HepG2 (cell line): ENCODE results near the gene TH. TPM values are rescaled to one million over a fixed set of nuclear protein-coding genes. Genes with fewer than 3 reads are reported as not detected.

ENCODE experiments used
- FLYWCH1 ChIP-seq: sonication (generic); formaldehyde crosslinking; IDR thresholded peaks from 2 replicates; pipeline ENCODE4 v1.8.1; 2023; ENCODE audit warnings: mild to moderate bottlenecking, missing genetic modification reagents
- HDAC6 ChIP-seq: fragments of 200-600 bp; sonication (generic); IDR thresholded peaks from 2 replicates; pipeline ENCODE4 v1.7.0; 2017; ENCODE audit warnings: mild to moderate bottlenecking, antibody characterized with exemption, low read length, low read depth
- HNRNPUL1 ChIP-seq: fragments of 200-400 bp; formaldehyde crosslinking; IDR thresholded peaks from 2 replicates; pipeline ENCODE4 v1.6.1; 2017; ENCODE audit warnings: low read depth, mild to moderate bottlenecking, low read length, moderate library complexity
- NR3C1 ChIP-seq: sonication (generic); formaldehyde crosslinking; IDR thresholded peaks from 2 replicates; pipeline ENCODE4 v1.4.0; 2020; ENCODE audit warnings: missing genetic modification reagents
- POLR2AphosphoS5 ChIP-seq: IDR thresholded peaks from 2 replicates; pipeline ENCODE4 v1.6.1; 2012; ENCODE audit warnings: low read depth, low read length
- SAFB2 ChIP-seq: sonication (generic); formaldehyde crosslinking; IDR thresholded peaks from 2 replicates; pipeline ENCODE4 v1.5.1; 2020; ENCODE audit warnings: missing genetic modification reagents, low read depth, mild to moderate bottlenecking, borderline replicate concordance
- THAP11 ChIP-seq: IDR thresholded peaks from 2 replicates; pipeline ENCODE4 v1.6.1; 2016; ENCODE audit warnings: missing biosample characterization, missing genetic modification reagents
- ZNF577 ChIP-seq: sonication (generic); formaldehyde crosslinking; IDR thresholded peaks from 2 replicates; pipeline ENCODE4 v1.4.0; 2020; ENCODE audit warnings: mild to moderate bottlenecking, low read depth, missing genetic modification reagents, borderline replicate concordance
- ZNF879 ChIP-seq: sonication (generic); formaldehyde crosslinking; IDR thresholded peaks from 2 replicates; pipeline ENCODE4 v1.8.1; 2023; ENCODE audit warnings: missing genetic modification reagents
- polyA plus RNA-seq, 8 experiments: library from polyadenylated mRNA; depleted of rRNA in 3 of 8; stranded (reverse) in 7 of 8; unstranded in 1 of 8; fragments of >200 nt; fragmentation: Illumina TruSeq in 4 of 8; extraction: Trizol in 4 of 8; gene quantifications; 2 replicates each; pipeline versions ENCODE4 v1.2.1 to v1.2.3, GENCODE V29; 2011 to 2016; ENCODE audit warnings: low read depth in 4 of 8, missing spikeins in 1 of 8, mixed read lengths in 1 of 8; ENCODE audit not compliant: insufficient read depth in 1 of 8
- total RNA-seq, 5 experiments: library from RNA; depleted of rRNA; stranded (reverse); fragments of >200 nt; fragmentation: Illumina TruSeq; extraction: Trizol; gene quantifications; 2 replicates each; pipeline ENCODE4 v1.2.3, GENCODE V29; 2016; ENCODE audit warnings: low read depth in 1 of 5
- TF ChIP-seq, protein P1 (sequence below): sonication (generic); formaldehyde crosslinking; IDR thresholded peaks from 2 replicates; pipeline ENCODE4 v1.4.0; 2020; ENCODE audit warnings: mild to moderate bottlenecking, missing genetic modification reagents
- TF ChIP-seq, protein P2 (sequence below): sonication (generic); formaldehyde crosslinking; IDR thresholded peaks from 2 replicates; pipeline ENCODE4 v1.5.0; 2020; ENCODE audit warnings: missing genetic modification reagents
- TF ChIP-seq, protein P3 (sequence below): sonication (generic); formaldehyde crosslinking; IDR thresholded peaks from 2 replicates; pipeline ENCODE4 v1.4.0; 2020; ENCODE audit warnings: missing genetic modification reagents
- TF ChIP-seq, protein P4 (sequence below), 2 experiments: sonication (generic) in 1 of 2; formaldehyde crosslinking in 1 of 2; IDR thresholded peaks; 2 replicates each; pipeline versions ENCODE4 v1.6.1 to v1.9.0; 2014 to 2022; ENCODE audit warnings: antibody characterized with exemption in 1 of 2, borderline replicate concordance in 1 of 2, inconsistent platforms in 1 of 2, low read depth in 1 of 2, missing genetic modification reagents in 1 of 2

Gene TH
- total and polyA plus RNA-seq, 2 of the 13 experiments (the other 11 are each of a cell fraction or from before 2014, with no cell fraction given) = 0.36 TPM; not detected in 1

DNA sequence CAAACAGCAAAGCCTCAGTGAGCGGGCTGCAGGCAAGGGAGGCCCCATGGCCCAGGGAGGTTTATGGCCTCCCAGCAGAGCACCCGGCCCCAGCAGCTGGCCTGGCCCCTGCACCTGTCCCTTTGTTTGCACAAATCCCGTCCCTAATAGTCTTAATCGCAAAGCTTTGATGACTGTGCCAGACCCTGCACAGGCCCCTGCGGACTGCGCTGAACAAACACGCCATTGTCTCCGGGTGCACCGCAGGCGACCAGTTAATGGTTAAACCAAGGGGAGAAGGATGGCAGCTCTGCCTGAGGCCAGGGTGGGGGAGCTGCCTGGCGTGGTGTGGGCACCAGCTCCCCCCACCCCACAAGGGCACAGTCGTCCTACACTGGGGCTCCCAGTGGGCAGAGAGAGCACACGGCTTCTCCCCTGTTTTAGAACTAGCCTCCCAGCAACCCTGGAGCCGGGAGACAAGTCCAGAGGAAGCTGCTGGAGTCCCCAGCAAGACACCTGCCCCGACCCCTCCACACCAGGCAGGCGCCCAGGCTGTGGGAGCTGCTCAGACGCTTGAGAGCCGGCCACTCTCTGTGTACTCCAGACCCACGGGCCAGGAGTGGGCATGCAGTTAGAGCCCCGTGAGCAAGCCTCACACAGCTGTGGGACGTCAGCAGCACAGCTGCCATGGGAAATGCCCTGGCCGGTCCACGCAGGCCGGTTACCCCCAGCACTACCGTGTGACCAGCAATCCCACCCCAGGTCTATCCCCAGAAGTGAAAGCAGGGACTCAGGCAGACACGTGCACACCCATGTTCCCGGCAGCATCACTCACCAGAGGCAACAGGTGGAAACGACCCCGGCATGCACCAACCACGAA, 39.7 kb upstream of the TH start (continued):
- TF ChIP-seq, protein P1, sequence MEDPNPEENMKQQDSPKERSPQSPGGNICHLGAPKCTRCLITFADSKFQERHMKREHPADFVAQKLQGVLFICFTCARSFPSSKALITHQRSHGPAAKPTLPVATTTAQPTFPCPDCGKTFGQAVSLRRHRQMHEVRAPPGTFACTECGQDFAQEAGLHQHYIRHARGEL (CRISPR knock-in tag) = no peak
- TF ChIP-seq FLYWCH1 (CRISPR knock-in tag) (no peak), ZNF879 (CRISPR knock-in tag) (peak; percentile 80; the same call in 1 of the 2 replicates), SAFB2 (CRISPR knock-in tag) (no peak; the same call in 1 of the 2 replicates), ZNF577 (CRISPR knock-in tag) (no peak), POLR2AphosphoS5 (no peak; the same call in 1 of the 2 replicates), HDAC6 (no peak), THAP11 (CRISPR knock-in tag) (peak; percentile 75), NR3C1 (CRISPR knock-in tag) (no peak), HNRNPUL1 (no peak; the same call in 1 of the 2 replicates)
- TF ChIP-seq, protein P2, sequence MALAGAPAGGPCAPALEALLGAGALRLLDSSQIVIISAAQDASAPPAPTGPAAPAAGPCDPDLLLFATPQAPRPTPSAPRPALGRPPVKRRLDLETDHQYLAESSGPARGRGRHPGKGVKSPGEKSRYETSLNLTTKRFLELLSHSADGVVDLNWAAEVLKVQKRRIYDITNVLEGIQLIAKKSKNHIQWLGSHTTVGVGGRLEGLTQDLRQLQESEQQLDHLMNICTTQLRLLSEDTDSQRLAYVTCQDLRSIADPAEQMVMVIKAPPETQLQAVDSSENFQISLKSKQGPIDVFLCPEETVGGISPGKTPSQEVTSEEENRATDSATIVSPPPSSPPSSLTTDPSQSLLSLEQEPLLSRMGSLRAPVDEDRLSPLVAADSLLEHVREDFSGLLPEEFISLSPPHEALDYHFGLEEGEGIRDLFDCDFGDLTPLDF (CRISPR knock-in tag) = no peak; the same call in 1 of the 2 replicates
- TF ChIP-seq, protein P3, sequence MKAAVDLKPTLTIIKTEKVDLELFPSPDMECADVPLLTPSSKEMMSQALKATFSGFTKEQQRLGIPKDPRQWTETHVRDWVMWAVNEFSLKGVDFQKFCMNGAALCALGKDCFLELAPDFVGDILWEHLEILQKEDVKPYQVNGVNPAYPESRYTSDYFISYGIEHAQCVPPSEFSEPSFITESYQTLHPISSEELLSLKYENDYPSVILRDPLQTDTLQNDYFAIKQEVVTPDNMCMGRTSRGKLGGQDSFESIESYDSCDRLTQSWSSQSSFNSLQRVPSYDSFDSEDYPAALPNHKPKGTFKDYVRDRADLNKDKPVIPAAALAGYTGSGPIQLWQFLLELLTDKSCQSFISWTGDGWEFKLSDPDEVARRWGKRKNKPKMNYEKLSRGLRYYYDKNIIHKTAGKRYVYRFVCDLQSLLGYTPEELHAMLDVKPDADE (CRISPR knock-in tag) = no peak
- TF ChIP-seq, protein P4, sequence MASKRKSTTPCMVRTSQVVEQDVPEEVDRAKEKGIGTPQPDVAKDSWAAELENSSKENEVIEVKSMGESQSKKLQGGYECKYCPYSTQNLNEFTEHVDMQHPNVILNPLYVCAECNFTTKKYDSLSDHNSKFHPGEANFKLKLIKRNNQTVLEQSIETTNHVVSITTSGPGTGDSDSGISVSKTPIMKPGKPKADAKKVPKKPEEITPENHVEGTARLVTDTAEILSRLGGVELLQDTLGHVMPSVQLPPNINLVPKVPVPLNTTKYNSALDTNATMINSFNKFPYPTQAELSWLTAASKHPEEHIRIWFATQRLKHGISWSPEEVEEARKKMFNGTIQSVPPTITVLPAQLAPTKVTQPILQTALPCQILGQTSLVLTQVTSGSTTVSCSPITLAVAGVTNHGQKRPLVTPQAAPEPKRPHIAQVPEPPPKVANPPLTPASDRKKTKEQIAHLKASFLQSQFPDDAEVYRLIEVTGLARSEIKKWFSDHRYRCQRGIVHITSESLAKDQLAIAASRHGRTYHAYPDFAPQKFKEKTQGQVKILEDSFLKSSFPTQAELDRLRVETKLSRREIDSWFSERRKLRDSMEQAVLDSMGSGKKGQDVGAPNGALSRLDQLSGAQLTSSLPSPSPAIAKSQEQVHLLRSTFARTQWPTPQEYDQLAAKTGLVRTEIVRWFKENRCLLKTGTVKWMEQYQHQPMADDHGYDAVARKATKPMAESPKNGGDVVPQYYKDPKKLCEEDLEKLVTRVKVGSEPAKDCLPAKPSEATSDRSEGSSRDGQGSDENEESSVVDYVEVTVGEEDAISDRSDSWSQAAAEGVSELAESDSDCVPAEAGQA (IDR thresholded peaks at IDR 0.05; ENCODE audit: low read depth) = peak; percentile 74
- TF ChIP-seq, protein P4 (CRISPR knock-in tag; IDR thresholded peaks at IDR 0.05; ENCODE audit: borderline replicate concordance) = no peak
